HEK293T (cell line): ENCODE data around the gene GNA15.
A peak's percentile ranks its signal among the peaks of the same experiment; 100 is the strongest.
"Not testable (repeated sequence)": the region's sequence is repeated elsewhere in the genome, so short reads cannot be mapped to it uniquely, and the experiment has no call there.

ENCODE experiments used
- CTCF ChIA-PET: fragments of 350-600 bp; formaldehyde crosslinking; extraction: SDS; loops from one replicate; lab custom pipeline; 2021; ENCODE audit warnings: antibody characterized with exemption, inconsistent platforms; lab: Yijun Ruan, JAX
- POLR2A ChIA-PET: fragments of 350-600 bp; formaldehyde crosslinking; extraction: SDS; loops from one replicate; lab custom pipeline; 2020; ENCODE audit warnings: antibody characterized with exemption, inconsistent platforms; lab: Yijun Ruan, JAX
- DNase-seq: peaks from one replicate; pipeline ENCODE4 v3.0.0; 2012; ENCODE audit warnings: mixed read lengths; ENCODE audit errors: extremely low spot score
- ARNT ChIP-seq: fragments of 450-650 bp; IDR thresholded peaks from 2 replicates; pipeline ENCODE4 v1.6.1; 2017; ENCODE audit warnings: mild to moderate bottlenecking
- BHLHE40 ChIP-seq: fragments of 450-650 bp; IDR thresholded peaks from 2 replicates; pipeline ENCODE4 v1.6.1; 2016; ENCODE audit warnings: mild to moderate bottlenecking, moderate library complexity, borderline replicate concordance
- CTBP1 ChIP-seq: fragments of 450-650 bp; IDR thresholded peaks from 2 replicates; pipeline ENCODE4 v1.6.1; 2016; ENCODE audit warnings: borderline replicate concordance
- ELF4 ChIP-seq: fragments of 450-650 bp; IDR thresholded peaks from 2 replicates; pipeline ENCODE4 v1.6.1; 2017; ENCODE audit warnings: antibody characterized with exemption
- FOXA1 ChIP-seq: fragments of 450-650 bp; IDR thresholded peaks from 2 replicates; pipeline ENCODE4 v1.6.1; 2016; ENCODE audit warnings: mild to moderate bottlenecking
- FOXK2 ChIP-seq: fragments of 450-650 bp; IDR thresholded peaks from 2 replicates; pipeline ENCODE4 v1.6.1; 2016; ENCODE audit warnings: mild to moderate bottlenecking
- FOXM1 ChIP-seq: fragments of 450-650 bp; IDR thresholded peaks from 2 replicates; pipeline ENCODE4 v1.6.1; 2017; ENCODE audit warnings: mild to moderate bottlenecking, borderline replicate concordance
- HDGF ChIP-seq: fragments of 450-650 bp; IDR thresholded peaks from 2 replicates; pipeline ENCODE4 v1.6.1; 2017; ENCODE audit warnings: antibody characterized with exemption, borderline replicate concordance
- L3MBTL2 ChIP-seq: fragments of 450-650 bp; conservative IDR thresholded peaks from 2 replicates; pipeline ENCODE4 v1.6.1; 2016; ENCODE audit warnings: mild to moderate bottlenecking
- LEF1 ChIP-seq: fragments of 450-650 bp; IDR thresholded peaks from 2 replicates; pipeline ENCODE4 v1.6.1; 2017; ENCODE audit warnings: mild to moderate bottlenecking, borderline replicate concordance
- NFRKB ChIP-seq: fragments of 450-650 bp; IDR thresholded peaks from 2 replicates; pipeline ENCODE4 v1.6.1; 2016; ENCODE audit warnings: mild to moderate bottlenecking, moderate library complexity
- SP1 ChIP-seq: fragments of 450-650 bp; IDR thresholded peaks from 2 replicates; pipeline ENCODE4 v1.6.1; 2017
- SUZ12 ChIP-seq: fragments of 450-650 bp; IDR thresholded peaks from 2 replicates; pipeline ENCODE4 v1.6.1; 2016; ENCODE audit warnings: mild to moderate bottlenecking
- TARDBP ChIP-seq: fragments of 450-650 bp; IDR thresholded peaks from 2 replicates; pipeline ENCODE4 v1.6.1; 2016
- ZNF384 ChIP-seq: fragments of 450-650 bp; IDR thresholded peaks from 2 replicates; pipeline ENCODE4 v1.6.1; 2016
- TF ChIP-seq, protein P1 (sequence below): fragments of 450-650 bp; IDR thresholded peaks from 2 replicates; pipeline ENCODE4 v1.6.1; 2016

Gene GNA15, protein sequence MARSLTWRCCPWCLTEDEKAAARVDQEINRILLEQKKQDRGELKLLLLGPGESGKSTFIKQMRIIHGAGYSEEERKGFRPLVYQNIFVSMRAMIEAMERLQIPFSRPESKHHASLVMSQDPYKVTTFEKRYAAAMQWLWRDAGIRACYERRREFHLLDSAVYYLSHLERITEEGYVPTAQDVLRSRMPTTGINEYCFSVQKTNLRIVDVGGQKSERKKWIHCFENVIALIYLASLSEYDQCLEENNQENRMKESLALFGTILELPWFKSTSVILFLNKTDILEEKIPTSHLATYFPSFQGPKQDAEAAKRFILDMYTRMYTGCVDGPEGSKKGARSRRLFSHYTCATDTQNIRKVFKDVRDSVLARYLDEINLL

DNA sequence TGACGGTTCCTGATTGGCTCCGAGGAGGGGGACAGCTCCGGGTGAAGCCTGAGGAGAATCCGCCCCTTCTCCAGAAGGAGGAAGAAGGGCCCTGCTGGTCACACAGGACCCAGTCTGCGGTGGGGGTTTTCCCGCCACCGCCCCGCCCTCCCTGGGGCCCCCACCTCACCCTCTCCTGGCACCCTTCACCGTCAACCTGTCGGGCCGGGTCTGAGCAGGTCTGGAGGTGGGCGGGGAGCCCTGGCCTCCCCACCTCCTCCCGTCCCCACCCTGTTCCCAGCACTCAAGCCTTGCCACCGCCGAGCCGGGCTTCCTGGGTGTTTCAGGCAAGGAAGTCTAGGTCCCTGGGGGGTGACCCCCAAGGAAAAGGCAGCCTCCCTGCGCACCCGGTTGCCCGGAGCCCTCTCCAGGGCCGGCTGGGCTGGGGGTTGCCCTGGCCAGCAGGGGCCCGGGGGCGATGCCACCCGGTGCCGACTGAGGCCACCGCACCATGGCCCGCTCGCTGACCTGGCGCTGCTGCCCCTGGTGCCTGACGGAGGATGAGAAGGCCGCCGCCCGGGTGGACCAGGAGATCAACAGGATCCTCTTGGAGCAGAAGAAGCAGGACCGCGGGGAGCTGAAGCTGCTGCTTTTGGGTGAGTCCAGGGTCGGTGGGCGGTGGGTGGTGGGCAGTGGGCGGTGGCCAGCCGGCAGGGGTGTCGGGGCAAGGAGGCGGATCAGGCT is at the start of gene GNA15:
Gene GNA15 (plus strand): TSS at position 73 of the 723 bp plus-strand sequence. CDS start 418 bp downstream, at position 491.
- TF ChIP-seq FOXA1, result no peak
- TF ChIP-seq HDGF, result no peak
- TF ChIP-seq ZNF384, result no peak
- TF ChIP-seq FOXM1, result no peak
- TF ChIP-seq L3MBTL2, result no peak
- no peak for TF ChIP-seq NFRKB
- TF ChIP-seq, protein P1, sequence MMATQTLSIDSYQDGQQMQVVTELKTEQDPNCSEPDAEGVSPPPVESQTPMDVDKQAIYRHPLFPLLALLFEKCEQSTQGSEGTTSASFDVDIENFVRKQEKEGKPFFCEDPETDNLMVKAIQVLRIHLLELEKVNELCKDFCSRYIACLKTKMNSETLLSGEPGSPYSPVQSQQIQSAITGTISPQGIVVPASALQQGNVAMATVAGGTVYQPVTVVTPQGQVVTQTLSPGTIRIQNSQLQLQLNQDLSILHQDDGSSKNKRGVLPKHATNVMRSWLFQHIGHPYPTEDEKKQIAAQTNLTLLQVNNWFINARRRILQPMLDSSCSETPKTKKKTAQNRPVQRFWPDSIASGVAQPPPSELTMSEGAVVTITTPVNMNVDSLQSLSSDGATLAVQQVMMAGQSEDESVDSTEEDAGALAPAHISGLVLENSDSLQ, result no peak
- TF ChIP-seq CTBP1, result no peak
- TF ChIP-seq FOXK2, result no peak
- TF ChIP-seq ELF4, result no peak
- no peak for TF ChIP-seq ARNT
- TF ChIP-seq LEF1, result no peak
- TF ChIP-seq BHLHE40, result no peak
- TF ChIP-seq SP1, result no peak
- TF ChIP-seq TARDBP, result no peak
- TF ChIP-seq SUZ12, result no peak
- ChIA-PET CTCF (interaction anchor here (0.6 kb wide), 1 partner anchor 239 kb away, joined by 5 read pairs; no protein-coding TSS in a partner anchor), POLR2A (no interaction called here)
- no peak for DNase-seq

DNA sequence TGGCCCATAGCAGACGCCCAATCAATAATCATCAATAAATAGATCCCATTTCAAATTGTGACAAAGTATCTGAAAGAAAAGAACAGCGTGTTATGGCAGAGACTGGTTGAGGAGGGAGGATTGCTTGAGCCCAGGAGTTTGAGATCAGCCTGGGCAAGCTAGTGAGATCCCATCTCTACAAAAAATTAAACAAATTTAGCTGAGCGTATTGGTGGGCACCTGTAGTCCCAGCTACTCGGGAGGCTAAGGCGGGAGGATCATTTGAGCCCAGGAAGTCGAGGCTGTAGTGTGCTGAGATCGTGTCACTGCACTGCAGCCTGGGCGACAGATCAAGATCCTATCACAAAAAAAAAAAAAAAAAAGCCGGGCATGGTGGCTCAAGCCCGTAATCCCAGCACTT is 48.1 kb upstream of the GNA15 start:
- POLR2A ChIA-PET, result no interaction called here
- no peak for DNase-seq
- CTCF ChIA-PET, result interaction anchor here (0.7 kb wide), 1 partner anchor 12 kb away, joined by 3 read pairs; no protein-coding TSS in a partner anchor
- no peak for TF ChIP-seq FOXA1
- no peak for TF ChIP-seq TARDBP
- TF ChIP-seq, protein P1, result no peak

DNA sequence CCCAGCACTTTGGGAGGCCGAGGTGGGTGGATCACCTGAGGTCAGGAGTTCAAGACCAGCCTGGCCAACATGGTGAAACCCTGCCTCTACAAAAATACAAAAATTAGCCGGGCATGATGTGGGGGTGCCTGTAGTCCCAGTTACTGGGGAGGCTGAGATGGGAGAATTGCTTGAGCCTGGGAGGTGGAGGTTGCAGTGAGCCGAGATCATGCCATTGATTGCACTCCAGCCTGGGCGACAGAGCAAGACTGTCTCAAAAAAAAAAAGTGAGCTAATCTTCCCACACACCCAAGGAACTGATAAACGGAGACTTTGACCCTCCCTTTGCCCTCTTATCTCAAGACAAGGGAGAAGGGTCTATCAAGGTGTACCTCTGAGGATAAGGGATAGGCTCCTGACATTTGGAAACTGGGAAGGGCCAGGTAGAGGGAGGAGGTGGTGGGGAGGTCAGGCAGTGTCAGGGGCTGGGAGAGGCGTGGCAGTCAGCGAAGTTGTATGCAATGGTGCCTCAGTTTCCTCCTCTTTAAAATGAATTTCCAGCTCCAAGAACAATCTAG is 46.5 kb upstream of the GNA15 start:
- POLR2A ChIA-PET, DNase-seq: not testable (repeated sequence)
- CTCF ChIA-PET, result interaction anchor here (1.0 kb wide), 1 partner anchor 14 kb away, joined by 3 read pairs; no protein-coding TSS in a partner anchor

DNA sequence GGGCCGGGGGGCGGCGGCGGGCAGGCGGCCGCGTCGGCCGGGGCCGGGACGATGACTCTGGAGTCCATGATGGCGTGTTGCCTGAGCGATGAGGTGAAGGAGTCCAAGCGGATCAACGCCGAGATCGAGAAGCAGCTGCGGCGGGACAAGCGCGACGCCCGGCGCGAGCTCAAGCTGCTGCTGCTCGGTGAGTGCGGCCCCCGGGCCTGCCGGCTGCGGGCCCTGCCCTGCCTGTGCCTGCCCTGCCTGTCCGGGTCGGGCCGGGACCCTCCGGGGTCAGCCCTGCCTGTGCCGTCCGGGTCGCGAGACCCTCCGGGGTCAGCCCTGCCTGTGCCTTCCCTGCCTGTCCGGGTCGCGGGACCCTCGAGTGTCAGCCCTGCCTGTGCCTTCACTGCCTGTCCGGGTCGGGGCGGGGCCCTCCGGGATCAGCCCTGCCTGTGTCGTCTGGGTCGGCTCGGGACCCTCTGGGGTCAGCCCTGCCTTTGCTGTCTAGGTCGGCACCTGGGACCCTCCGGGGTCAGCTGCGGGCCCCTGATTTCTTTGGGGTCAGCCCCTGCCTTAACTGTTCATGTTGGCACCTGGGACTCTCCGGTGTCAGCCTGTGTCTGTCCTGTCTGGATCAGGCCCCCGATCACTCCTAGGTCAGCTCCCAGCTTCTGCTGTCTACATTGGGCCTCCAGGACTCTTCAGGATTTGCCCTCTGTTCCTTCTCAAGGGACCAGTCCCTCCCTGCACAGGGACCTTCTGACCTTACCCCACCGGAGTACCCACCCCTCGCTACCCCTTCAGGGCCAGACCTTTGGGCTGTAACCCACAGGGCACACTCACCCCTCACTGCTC is 41.0 kb upstream of the GNA15 start:
- ChIA-PET CTCF (interaction anchor here (0.8 to 1.7 kb wide), 2 partner anchors 14 to 19 kb away, joined by 4 read pairs; no protein-coding TSS in a partner anchor), POLR2A (interaction anchor here (1.1 kb wide), 1 partner anchor 59 kb away, joined by 3 read pairs; no protein-coding TSS in a partner anchor)
- TF ChIP-seq FOXA1 (no peak), NFRKB (no peak), FOXM1 (no peak), ARNT (no peak)
- TF ChIP-seq, protein P1, result no peak
- DNase-seq, result no peak

DNA sequence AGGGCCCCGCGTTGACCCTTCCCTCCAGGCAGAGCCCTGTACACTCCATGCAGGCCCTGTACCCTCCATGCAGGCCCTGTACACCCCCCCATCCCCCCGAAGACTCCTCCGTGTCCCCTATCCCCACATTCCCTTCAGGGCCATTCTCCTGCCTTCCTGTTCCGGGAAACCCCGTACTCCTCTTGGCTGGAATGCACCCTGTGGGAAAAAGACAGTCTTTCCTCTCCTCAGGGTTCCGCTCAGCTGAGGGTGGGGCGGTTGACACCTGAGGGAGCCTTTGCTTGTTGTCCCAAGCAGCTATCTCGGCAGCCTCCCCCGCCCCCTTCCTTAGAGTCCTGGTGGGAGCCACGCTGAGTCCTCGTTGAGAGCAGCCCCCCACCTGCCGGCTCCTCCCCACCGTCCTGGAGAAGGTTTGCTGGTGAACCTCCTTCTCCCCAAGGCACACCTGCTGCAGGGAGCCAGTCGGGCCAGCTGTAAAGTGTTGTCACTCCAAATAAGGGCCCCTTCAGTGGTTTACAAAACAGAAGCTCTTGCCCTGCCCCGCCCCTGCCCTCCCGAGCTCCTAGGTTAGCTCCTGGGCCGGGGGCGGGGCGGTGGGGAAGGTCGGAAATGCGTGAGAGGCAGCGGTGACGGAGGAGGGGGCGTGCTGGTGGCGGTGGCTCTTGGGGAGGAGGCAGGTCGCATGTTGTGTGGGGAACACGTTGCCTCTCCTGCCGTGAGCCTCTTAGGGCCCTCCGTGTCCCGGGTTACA is 40.2 kb upstream of the GNA15 start:
- no peak for TF ChIP-seq ELF4
- no peak for TF ChIP-seq ZNF384
- no peak for TF ChIP-seq SP1
- no peak for TF ChIP-seq FOXA1
- no peak for TF ChIP-seq HDGF
- DNase-seq, result peak; percentile 23
- ChIA-PET POLR2A (interaction anchor here (1.0 to 1.1 kb wide), 2 partner anchors 8 to 59 kb away, joined by 3 to 5 read pairs; no protein-coding TSS in a partner anchor), CTCF (interaction anchor here (0.8 to 1.7 kb wide), 2 partner anchors 13 to 20 kb away, joined by 4 read pairs; no protein-coding TSS in a partner anchor)
